Uterus (tissue), 2 donors: ENCODE measurements around the gene LCA5.

Experiments
- POLR2A ChIP-seq, 2 donors: fragments of 450-650 bp; IDR thresholded peaks; one replicate each; pipeline ENCODE4 v1.6.1; 2016; ENCODE audit warnings: antibody characterized with exemption in 2 of 2, mild to moderate bottlenecking in 1 of 2, moderate library complexity in 1 of 2
- TF ChIP-seq, protein P1 (sequence below), 4 experiments: fragments of 200-600 bp in 2 of 4; fragments of 450-650 bp in 2 of 4; sonication (generic) in 2 of 4; IDR thresholded peaks; one replicate each; pipeline ENCODE4 v1.5.1; 2016 to 2019; ENCODE audit warnings: antibody characterized with exemption in 4 of 4, mild to moderate bottlenecking in 2 of 4, moderate library complexity in 1 of 4

- TF ChIP-seq, protein P1, sequence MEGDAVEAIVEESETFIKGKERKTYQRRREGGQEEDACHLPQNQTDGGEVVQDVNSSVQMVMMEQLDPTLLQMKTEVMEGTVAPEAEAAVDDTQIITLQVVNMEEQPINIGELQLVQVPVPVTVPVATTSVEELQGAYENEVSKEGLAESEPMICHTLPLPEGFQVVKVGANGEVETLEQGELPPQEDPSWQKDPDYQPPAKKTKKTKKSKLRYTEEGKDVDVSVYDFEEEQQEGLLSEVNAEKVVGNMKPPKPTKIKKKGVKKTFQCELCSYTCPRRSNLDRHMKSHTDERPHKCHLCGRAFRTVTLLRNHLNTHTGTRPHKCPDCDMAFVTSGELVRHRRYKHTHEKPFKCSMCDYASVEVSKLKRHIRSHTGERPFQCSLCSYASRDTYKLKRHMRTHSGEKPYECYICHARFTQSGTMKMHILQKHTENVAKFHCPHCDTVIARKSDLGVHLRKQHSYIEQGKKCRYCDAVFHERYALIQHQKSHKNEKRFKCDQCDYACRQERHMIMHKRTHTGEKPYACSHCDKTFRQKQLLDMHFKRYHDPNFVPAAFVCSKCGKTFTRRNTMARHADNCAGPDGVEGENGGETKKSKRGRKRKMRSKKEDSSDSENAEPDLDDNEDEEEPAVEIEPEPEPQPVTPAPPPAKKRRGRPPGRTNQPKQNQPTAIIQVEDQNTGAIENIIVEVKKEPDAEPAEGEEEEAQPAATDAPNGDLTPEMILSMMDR (IDR thresholded peaks at IDR 0.05), result no peak
- TF ChIP-seq POLR2A (IDR thresholded peaks at IDR 0.05), result no peak
These were observed 96.0 kb downstream of the LCA5 start for GRCh38 chr6:79441192-79441591.
